COLO668 (cell line): ENCODE measurements around the gene CHST15.
"Not testable (repeated sequence)": the region's sequence is repeated elsewhere in the genome, so short reads cannot be mapped to it uniquely, and the experiment has no call there.

Experiments used
- DNase-seq: peaks from one replicate; lab custom pipeline; 2025; ENCODE audit not compliant: unreplicated experiment; lab: John Stamatoyannopoulos, UW

Gene CHST15

DNA sequence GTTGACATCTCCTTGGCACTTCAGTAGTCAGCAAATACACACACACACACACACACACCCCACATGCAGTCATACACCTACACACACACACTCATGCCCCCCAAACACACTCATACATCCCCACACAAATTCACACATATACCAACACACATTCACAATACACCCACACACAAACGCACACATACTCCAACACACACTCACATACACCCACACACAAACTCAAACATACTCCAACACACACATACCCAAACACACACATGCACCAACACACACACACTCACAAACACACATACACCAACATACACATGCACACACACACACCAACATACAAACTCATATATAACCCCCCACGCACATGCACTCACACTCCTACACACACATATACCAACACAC is 31.4 kb upstream of the CHST15 start:
- DNase-seq, result no peak

DNA sequence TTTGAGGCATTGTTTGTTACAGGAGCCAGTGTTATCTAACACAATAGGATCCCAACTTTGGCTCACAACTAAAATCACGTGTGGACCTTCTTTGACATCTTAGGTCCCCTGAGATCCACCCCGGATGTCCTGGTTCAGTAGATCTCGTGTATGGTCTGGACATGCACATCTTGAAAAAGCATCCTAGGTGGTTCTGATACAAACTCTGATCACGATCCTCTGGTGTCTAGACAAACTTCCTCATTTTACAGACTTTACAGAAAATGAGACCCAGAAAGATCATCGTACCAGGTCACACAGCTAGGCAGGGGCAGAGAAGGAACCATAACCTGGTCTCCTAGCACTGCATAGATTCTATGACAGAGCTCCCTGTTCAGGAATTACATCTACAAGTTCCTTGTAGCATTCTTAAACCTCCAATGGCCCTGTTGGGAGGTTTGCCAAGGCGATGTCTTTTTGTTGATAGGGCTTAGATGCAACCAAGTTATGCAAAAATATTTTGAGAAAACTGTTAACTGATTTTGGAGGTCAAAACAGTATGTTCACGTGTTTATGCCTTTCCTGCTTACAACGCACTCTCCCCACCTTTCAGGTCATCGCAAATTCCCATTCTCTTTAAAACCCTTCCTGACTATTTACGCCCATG is 30.8 kb upstream of the CHST15 start:
- no peak for DNase-seq

DNA sequence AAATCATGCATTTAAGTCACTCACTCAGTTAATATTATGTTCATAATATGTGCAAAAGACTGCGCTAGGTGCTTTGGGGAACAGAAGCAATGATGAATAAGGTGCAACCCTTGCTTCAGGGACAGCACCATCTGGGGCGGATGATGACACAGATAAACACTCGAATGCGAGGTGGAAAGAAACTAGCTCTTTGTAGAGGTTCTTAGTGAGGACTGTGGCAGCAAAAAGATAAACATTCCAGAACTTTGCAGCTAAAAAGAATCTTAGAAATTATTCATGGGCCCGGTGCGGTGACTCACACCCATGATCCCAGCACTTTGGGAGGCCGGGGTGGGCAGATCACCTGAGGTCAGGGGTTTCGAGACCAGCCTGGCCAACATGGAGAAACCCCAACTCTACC is 29.8 kb upstream of the CHST15 start:
- DNase-seq, result no peak

DNA sequence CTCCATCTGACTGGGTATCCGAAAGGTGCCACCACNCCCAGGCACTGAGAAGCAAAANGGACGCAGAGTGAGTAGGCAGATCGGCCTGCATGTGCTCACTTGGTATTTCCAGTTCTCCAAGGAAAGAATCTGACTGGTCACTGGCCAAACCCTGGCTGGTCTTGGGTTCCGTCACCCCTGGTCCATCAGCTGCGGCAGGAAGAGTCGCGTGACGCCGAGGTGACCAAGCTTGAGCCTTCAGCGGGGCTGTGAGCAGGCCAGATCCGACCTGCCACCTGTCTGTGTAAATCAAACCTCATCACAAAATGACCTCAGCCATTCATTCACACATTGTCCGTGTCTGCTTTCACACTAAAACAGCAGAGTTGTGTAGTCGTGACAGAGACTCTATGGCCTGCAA is 28.8 kb upstream of the CHST15 start:
- DNase-seq, result no peak

DNA sequence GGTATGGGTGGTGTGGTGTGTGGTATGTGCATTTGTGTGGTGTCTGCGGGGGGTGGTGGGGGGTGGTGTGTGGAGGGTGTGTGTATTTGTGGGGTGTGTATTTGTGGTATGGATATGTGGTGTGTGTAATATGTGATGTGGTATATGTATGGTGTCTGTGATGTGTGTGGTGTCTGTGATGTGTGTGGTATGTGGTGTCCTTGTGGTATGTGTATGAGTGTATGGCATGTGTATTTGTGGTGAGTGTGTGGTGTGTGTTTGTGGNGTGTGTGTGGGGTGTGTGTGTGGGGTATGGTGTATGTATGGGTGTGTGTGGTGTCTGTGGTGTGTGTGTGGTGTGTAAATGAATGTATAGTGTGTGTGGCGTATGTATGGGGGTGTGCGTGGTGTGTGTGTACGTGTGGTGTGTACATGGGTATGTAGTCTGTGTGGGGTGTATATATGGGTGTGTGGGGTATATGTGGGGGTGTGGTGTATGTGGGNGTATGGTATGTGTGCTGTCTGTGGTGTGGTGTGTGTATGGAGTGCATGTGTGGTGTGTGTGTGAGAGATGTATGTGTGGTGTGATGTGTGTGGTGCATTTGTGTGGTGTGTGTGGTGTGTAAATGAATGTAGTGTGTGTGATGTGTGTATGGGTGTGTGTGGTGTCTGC is 27.1 kb upstream of the CHST15 start:
- no peak for DNase-seq

DNA sequence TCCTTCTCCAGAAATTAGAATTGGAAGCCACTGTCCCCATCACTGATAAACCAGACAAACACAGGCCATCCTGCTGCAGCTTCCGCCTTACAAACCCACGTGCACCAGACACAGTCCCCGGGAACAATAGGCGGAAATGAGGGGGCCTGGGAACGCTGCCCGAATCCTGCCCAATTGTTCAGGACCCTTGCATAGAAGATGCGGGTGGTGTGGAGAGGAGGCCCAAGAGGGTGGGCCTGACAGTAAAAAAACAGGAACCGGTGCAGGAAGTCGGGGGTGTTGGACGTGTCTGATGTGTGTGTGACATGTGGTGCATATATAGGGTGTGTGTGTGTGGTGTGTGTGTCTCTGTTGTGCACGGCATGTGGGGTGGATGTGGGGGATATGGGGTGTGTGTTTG is 26.5 kb upstream of the CHST15 start:
- DNase-seq, result no peak

DNA sequence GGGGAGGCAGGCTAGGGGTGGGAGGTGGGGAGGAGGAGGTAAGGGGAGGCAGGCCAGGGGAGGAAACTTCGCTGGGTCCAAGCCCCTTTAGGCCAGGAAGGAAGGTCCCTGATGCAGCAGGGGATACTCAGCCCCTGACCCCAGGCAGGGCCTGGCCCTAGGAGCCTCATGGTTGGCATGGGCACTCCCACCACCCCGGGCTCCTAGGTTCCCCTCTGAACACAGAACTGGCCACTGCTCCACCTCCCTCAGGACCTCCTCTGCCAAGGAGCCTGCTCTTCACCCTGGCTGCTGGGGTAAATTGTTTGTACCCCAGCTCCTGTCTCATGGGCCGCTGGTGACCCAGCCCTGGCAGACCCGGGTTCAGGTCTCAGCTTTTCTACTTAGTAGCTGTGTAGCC is 25.8 kb upstream of the CHST15 start:
- no peak for DNase-seq

DNA sequence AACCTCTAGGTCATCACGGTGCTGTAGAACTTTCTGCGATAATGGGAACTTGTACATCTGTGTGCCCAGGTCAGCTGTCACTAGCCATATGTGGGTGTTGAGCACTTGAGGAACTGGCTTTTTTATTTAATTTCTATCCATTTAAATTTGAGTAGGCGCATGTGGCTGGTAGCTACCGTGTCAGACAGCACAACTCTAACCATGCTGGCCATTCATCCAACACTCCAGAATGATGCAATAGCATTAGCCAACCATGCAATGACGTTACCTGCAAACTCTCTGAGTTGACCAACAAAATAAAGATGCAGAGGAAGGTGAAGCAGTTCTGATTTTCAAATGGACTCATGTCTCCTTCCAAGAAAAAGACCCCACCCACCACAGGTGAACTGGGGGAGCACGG is 24.4 kb upstream of the CHST15 start:
- DNase-seq, result no peak

DNA sequence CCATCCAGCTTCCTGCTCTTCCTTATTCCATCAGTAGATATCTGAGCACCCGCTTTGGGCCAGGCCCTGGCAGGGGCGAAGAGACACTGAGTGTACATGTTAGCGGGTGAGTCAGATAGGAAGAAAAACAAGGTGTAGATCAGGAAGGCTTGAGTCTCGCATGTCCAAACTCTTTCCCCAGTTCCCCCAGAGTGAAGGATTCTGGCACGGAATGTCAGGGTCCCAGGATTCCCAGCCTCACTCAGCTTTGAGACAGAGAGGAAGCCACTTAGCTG is 24.1 kb upstream of the CHST15 start:
- DNase-seq, result no peak

DNA sequence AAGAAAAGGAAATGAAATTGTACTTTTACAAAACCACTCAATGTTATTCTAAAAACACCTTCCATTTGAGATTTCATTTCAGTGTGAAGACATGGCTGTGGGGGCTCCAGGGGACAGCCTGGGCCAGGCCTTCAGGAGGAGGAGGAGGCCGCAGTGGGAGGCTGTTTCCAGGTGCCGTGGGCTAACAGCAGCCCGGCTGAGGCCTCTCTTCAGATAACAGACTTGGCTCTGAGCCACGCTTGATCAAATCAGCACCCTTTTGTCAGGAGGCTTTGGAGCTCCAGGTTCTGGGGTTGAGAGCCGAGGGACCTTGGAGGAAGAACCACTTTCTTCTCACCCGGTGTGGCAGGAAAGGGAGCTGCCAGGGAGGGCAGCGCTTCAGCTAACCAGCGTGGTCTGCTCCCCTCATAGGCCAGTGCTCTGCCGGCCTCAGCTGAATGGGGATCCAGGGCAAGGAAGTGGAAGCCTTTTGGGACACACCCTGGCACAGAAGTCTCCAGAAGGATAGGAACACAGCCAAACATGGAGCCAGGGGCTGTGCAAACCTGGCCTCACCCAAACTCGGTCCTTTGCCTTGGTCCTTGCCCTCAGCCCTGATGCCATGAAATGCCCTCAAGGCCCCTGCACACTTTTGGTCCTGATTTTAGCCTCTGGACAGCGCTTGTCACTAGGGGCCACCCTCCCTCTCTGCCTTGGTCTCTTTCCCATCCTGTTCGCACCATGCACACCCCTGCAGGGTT is 23.5 kb upstream of the CHST15 start:
- peak; percentile 5 for DNase-seq

DNA sequence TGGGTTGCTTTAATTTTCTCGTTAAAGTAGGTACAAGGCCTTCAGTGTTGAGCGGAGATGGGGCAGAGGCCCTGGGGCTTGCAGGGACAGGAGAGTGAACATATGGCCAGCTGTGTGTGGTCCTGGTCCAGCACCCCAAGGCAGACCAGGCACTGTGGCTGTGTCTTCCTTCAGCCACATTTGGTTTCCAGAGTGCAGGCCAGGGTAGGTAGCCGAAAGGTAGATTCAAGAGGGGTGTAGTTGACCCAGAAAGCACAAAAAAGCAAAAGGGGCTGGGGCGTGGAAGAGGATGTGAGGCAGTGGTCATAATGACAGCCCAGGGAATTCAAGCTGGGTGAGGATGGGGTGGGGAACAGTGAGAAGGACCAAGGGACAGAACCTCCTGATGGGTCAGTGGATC is 21.3 kb upstream of the CHST15 start:
- DNase-seq, result no peak

DNA sequence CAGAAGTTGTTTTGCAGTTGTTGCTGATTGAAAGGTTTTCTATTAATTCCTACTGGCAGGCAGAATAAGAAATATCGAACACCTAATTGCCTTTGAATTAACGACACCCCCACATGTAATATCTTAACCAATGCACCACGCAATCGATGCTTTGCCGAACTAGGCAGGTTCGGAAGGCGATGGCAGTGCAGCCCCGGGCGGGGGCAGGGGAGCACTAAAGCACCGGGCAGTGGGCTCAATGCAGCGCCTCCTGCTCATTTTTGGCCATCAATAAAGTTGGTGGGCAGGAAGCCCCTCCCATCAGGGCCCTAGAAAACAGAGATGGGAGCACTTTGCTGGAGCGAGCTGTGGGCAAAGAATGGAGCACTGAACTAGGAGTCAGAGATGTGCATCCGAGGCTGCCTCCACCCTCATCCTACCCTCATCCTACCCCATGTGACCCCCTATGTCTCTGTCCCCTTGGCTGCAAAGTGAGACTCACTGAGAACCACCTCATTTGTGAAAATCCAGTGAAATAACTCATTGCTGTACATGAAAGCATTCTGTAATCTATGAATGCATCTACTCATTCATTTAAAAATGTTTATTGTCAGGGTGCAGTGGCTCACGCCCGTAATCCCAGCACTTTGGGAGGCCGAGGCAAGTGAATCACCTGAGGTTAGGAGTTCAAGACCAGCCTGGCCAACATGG is 19.6 kb upstream of the CHST15 start:
- no peak for DNase-seq

DNA sequence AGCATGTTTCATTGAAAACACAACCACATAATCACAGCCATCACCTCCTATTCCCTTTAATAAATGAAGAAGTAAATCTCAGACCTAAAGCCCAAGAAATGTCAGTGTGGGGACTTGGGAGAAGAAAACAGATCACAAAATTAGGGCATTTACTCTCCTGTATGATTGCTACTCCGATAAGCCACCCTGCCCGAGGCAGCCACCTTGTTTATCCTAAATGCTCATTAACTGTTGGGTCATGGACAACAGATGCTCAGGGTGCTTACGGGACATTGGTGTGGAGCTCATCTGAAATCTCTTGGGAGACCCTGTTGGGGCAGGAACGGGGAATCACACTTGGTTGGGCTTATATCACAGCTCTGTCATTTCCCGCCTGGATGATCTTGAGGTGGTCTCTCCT is 17.5 kb upstream of the CHST15 start:
- DNase-seq, result no peak

DNA sequence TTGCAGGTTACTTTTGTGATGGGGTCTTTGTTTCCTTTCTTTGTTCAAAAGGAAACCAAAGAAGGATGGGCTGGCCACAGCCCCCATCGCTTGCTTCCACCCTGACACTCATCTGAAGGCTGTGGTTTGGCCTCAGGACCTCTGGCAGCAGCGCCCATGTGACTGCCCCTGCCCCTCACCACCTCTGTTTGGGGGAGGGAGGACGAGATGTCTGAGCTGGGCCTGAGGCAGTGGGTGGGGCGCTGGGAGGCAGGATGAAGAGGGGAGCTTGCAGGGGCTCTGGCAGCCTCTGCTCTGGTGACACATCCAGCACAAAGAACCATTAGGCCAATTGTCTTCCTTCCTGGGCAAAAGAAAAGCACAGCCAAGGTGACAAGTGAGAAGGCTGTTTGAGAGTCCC is 15.9 kb upstream of the CHST15 start:
- DNase-seq, result no peak

DNA sequence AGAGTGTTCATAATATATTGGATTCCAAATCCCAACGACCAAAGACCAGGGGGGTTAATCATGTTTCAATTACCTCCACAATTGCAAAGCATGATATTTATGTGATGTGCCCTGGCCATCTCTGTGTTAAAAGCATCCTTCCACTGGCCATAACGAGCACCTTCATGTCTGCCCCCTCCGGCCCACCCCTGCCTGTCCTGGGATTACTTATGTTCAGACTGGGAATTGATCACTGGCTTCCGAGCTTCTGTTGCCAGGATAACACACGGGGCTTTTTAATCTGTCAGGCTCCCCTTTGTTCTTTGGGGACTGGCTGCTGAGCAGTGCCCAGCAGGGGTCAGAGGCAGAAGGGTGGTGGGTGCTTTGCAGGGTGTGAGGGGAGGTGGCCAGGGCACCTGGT is 13.7 kb upstream of the CHST15 start:
- DNase-seq, result no peak

DNA sequence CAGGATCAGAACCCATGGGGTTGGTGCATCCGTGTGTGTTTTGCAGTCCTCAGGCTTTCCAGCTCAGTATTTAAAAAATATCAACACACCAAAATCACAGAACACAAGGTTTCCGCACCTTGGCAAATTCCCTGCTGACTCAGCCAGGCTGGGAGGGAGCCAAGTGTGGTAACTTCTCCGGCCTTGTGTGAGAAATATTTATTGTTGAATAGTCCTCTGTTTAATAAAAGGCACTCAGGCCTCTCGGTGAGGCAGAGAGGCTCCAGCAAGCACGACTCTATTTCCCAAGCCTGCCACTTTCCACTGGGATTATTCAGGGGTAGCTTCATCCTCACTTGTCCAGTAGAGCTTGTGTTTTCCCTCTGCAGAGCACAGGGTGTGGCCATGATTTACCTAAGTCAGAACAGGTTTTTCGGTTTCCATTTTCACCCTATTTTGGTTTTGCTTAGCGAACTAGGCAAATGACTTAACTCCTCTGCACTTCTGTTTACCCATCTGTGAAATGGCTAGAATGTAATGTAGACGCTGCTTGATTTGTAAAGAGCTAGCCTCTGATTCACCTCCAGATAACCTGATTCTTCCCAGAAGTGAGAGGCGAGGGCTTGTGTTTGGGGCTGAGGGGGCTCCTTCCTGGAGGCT is 13.0 kb upstream of the CHST15 start:
- no peak for DNase-seq

DNA sequence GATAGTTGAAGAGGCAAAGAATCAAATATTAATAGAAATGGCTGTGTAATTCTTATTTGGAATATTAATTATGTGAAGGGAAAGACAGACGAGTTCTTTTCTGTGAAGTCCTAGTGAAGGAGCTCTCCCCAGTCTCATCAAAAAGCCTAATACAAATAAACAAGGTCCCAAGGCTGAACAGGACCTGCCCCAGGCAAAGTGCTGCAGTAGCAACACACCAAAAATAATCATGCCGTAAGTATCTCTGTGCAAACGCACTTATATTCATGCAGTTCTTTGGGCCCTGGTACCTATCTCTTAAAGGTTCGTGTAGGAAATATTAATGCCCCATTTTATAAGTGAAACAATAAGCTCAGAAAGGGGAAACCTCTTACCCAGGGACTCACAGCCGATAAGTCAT is 12.2 kb upstream of the CHST15 start:
- DNase-seq, result no peak

DNA sequence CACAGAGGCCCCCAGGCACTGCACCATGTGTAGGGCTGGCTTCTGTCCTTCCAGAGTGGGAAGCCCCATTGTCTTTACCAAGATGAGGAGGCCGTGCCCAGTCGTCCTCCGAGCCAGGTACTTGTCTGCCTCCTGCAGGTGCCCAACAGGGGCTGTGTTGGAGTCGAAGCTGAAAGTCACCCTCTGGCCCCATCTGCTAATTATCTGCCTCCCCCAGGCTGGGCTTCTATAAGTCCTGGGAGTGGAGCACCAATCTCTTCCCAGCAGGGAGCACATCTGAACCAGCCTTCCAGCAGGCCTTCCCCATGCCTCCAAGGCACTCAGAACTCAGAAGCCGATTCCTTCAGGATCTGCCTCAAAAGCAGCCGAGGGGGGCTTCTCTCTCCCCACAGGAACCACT is 11.6 kb upstream of the CHST15 start:
- no peak for DNase-seq

DNA sequence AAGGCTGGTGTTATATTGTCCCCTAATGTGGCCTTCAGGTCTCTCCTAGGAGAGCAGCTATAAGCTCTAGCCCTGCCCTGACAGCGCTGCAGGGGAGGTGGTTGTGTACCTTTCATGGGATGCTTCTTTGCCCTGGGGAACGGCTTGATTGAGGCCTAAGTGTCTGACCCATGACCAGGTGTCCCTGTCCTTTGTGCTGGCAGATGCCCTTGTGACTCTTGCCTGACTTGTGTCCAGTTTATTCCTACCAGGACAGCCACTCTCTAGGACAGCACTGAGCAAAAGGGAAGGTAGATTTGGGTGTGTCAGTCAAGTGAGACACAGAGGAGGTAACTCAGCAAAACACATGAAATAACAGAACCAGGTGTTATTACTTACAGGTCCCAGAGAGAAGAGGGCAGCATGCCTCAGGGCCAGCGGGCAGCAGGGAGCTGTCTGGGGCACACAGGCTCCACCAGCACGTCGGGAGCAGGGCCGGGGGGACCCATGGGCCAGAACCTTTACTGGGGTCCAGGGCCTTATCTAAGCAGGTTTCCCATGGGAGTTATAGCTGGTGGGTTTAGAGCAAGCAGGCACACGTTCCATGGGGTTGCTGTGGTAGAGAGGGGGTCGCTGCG is 10.7 kb upstream of the CHST15 start:
- no peak for DNase-seq

DNA sequence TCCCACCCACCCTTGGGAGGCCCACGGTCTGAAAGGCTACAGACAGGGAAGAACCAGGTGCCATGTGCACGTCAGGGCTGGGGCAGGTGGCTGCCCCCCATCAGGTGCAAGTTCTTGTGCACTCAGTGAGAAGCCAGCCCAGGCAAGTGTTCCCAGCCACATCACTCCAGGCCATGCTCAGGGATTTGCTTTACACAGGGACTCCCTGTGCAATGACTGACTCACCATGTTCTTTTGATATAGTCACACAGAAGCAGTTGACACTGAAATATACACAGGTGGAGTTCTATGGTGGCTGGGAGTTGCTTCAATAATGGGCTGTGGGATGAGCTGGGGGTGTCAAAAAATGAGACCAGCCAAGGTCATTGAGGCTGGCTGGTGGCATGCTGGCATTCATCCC is 8.0 kb upstream of the CHST15 start:
- no peak for DNase-seq

DNA sequence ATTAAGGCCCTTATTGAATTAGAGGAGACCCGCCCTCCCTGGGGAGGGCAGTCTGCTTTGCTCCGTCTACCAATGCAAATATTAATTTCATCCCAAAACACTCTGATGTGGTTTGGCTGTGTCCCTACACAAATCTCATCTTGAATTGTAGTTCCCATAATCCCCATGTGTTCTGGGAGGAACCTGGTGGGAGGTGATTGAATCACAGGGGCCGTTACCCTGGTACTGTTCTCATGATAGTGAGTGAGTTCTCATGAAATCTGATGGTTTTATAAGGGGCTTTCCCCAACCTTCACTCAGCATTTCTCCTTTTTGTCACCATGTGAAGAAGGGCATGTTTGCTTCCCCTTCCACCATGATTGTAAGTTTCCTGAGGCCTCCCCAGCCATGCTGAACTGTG is 7.3 kb upstream of the CHST15 start:
- not testable (repeated sequence) for DNase-seq
